HG02571 (cell line): ENCODE data around the gene GMFB.

Experiments used
- ATAC-seq: cut with Tn5 transposase; IDR thresholded peaks from one replicate; pipeline ENCODE4 v1.9.1; 2021; ENCODE audit warnings: mild to moderate bottlenecking, moderate library complexity; ENCODE audit not compliant: unreplicated experiment

The GMFB gene

GRCh38 chr14:54493293-54493692 is 4.5 kb upstream of the GMFB start:
- no peak for ATAC-seq

GRCh38 chr14:54490445-54491175 is 1.8 kb upstream of the GMFB start:
- ATAC-seq, result no peak

GRCh38 chr14:54489731-54490444 is 1.1 kb upstream of the GMFB start:
- no peak for ATAC-seq

- ATAC-seq, result no peak
These were observed 521 bp upstream of the GMFB start for GRCh38 chr14:54489318-54489683.

GRCh38 chr14:54488318-54488645 is 498 bp downstream of the GMFB start:
- ATAC-seq, result no peak

- ATAC-seq, result no peak
These were observed 1.0 kb downstream of the GMFB start for GRCh38 chr14:54487771-54488170.

- ATAC-seq, result no peak
These were observed 2.1 kb downstream of the GMFB start for GRCh38 chr14:54486685-54487084.

- ATAC-seq, result no peak
These were observed 4.9 kb downstream of the GMFB start for GRCh38 chr14:54483846-54484245.

GRCh38 chr14:54483073-54483745 is 5.6 kb downstream of the GMFB start:
- no peak for ATAC-seq

GRCh38 chr14:54481695-54482094 is 7.1 kb downstream of the GMFB start:
- no peak for ATAC-seq

- no peak for ATAC-seq
These were observed 7.8 kb downstream of the GMFB start for GRCh38 chr14:54480830-54481562.

- no peak for ATAC-seq
These were observed 10.1 kb downstream of the GMFB start for GRCh38 chr14:54478636-54479215.

GRCh38 chr14:54475911-54476310 is 12.9 kb downstream of the GMFB start:
- no peak for ATAC-seq

- ATAC-seq, result no peak
These were observed 13.4 kb downstream of the GMFB start for GRCh38 chr14:54475187-54475899.

- ATAC-seq, result no peak
These were observed 14.5 kb downstream of the GMFB start for GRCh38 chr14:54474232-54474793.

GRCh38 chr14:54472315-54472714 is 16.5 kb downstream of the GMFB start:
- no peak for ATAC-seq

- ATAC-seq, result no peak
These were observed 17.1 kb downstream of the GMFB start for GRCh38 chr14:54471641-54472040.

- no peak for ATAC-seq
These were observed 18.1 kb downstream of the GMFB start for GRCh38 chr14:54470701-54471100.

- no peak for ATAC-seq
These were observed 21.5 kb downstream of the GMFB start for GRCh38 chr14:54467280-54467679.

GRCh38 chr14:54465654-54466053 is 23.1 kb downstream of the GMFB start:
- ATAC-seq, result no peak
